H1 (cell line): ENCODE measurements around the gene GET3. TPM values are rescaled to one million over a fixed set of nuclear protein-coding genes. Genes with fewer than 3 reads are reported as not detected.

Experiments used
- ASH2L ChIP-seq: fragments of 200-600, 300-600 bp; sonication (generic); IDR thresholded peaks from one replicate; pipeline ENCODE4 v1.7.1; 2017; ENCODE audit warnings: low read length
- BACH1 ChIP-seq: IDR thresholded peaks from 2 replicates; pipeline ENCODE4 v1.6.1; 2012; ENCODE audit warnings: low read length, improper control_type of control experiment
- CBX5 ChIP-seq: fragments of 300-800, 300-1000 bp; sonication (generic); IDR thresholded peaks from 2 replicates; pipeline ENCODE4 v1.7.1; 2016; ENCODE audit warnings: antibody characterized with exemption, low read length, low read depth
- CEBPB ChIP-seq: IDR thresholded peaks from 2 replicates; pipeline ENCODE4 v1.6.1; 2012; ENCODE audit warnings: low read depth, low read length
- CHD2 ChIP-seq: IDR thresholded peaks from 2 replicates; pipeline ENCODE4 v1.6.1; 2012; ENCODE audit warnings: low read length, improper control_type of control experiment
- EGR1 ChIP-seq: IDR thresholded peaks from 2 replicates; pipeline ENCODE4 v1.6.1; 2011; ENCODE audit warnings: low read depth, low read length, borderline replicate concordance
- FOSL1 ChIP-seq: IDR thresholded peaks from 2 replicates; pipeline ENCODE4 v1.6.1; 2011; ENCODE audit warnings: mild to moderate bottlenecking, low read depth, low read length, moderate library complexity; ENCODE audit not compliant: insufficient read depth
- GTF2F1 ChIP-seq: IDR thresholded peaks from 2 replicates; pipeline ENCODE4 v1.6.1; 2012; ENCODE audit warnings: low read depth, low read length, improper control_type of control experiment, borderline replicate concordance
- POLR2A ChIP-seq, 2 experiments: IDR thresholded peaks; 1 replicate in 1 of 2; 2 replicates in 1 of 2; pipeline ENCODE4 v1.6.1; 2011; ENCODE audit warnings: low read depth in 2 of 2, low read length in 2 of 2, mild to moderate bottlenecking in 2 of 2; ENCODE audit errors: control extremely low read depth in 1 of 2
- RBBP5 ChIP-seq: IDR thresholded peaks from 2 replicates; pipeline ENCODE4 v1.7.1; 2012; ENCODE audit warnings: low read depth, mild to moderate bottlenecking, inconsistent platforms, low read length, moderate library complexity, borderline replicate concordance
- RFX5 ChIP-seq: IDR thresholded peaks from 2 replicates; pipeline ENCODE4 v1.6.1; 2011; ENCODE audit warnings: low read depth, low read length, improper control_type of control experiment, borderline replicate concordance
- SIN3A ChIP-seq, 2 experiments: IDR thresholded peaks in 1 of 2; conservative IDR thresholded peaks in 1 of 2; 2 replicates each; pipeline ENCODE4 v1.6.1; 2011 to 2012; ENCODE audit warnings: low read length in 2 of 2, improper control_type of control experiment in 1 of 2, low read depth in 1 of 2, mild to moderate bottlenecking in 1 of 2
- SP1 ChIP-seq: IDR thresholded peaks from 2 replicates; pipeline ENCODE4 v1.6.1; 2011; ENCODE audit warnings: low read depth, low read length
- TAF7 ChIP-seq: optimal IDR thresholded peaks from 2 replicates; pipeline ENCODE3; 2011; ENCODE audit warnings: low read depth, mild to moderate bottlenecking, inconsistent platforms, low read length, moderate library complexity, borderline replicate concordance
- polyA plus RNA-seq, 7 experiments: library from polyadenylated mRNA; depleted of rRNA in 3 of 7; stranded (reverse) in 5 of 7; unstranded in 2 of 7; fragments of >200 nt in 5 of 7; fragments of 200-250 nt in 2 of 7; gene quantifications; 1 replicate in 5 of 7; 2 replicates in 1 of 7; 4 replicates in 1 of 7; pipeline versions ENCODE4 v1.2.1 to v1.2.3, GENCODE V29; 2011 to 2013; ENCODE audit warnings: missing spikeins in 2 of 7, mixed read lengths in 2 of 7
- total RNA-seq: library from RNA; stranded (reverse); fragmentation: NEBNext Ultra II Directional; extraction: Animal tissue kit (Norgen Biotek cat#: 25700); gene quantifications from 2 replicates; pipeline ENCODE4 v1.2.1, GENCODE V29; 2021
- TF ChIP-seq, protein P1 (sequence below): IDR thresholded peaks from 2 replicates; pipeline ENCODE4 v1.6.1; 2012; ENCODE audit warnings: inconsistent platforms
- TF ChIP-seq, protein P2 (sequence below): IDR thresholded peaks from 2 replicates; pipeline ENCODE4 v1.6.1; 2012; ENCODE audit warnings: low read length, inconsistent platforms

Gene GET3
- total and polyA plus RNA-seq, 2 of the 8 experiments (the other 6 are each of a cell fraction or from before 2014, with no cell fraction given): 105 to 297 TPM

DNA sequence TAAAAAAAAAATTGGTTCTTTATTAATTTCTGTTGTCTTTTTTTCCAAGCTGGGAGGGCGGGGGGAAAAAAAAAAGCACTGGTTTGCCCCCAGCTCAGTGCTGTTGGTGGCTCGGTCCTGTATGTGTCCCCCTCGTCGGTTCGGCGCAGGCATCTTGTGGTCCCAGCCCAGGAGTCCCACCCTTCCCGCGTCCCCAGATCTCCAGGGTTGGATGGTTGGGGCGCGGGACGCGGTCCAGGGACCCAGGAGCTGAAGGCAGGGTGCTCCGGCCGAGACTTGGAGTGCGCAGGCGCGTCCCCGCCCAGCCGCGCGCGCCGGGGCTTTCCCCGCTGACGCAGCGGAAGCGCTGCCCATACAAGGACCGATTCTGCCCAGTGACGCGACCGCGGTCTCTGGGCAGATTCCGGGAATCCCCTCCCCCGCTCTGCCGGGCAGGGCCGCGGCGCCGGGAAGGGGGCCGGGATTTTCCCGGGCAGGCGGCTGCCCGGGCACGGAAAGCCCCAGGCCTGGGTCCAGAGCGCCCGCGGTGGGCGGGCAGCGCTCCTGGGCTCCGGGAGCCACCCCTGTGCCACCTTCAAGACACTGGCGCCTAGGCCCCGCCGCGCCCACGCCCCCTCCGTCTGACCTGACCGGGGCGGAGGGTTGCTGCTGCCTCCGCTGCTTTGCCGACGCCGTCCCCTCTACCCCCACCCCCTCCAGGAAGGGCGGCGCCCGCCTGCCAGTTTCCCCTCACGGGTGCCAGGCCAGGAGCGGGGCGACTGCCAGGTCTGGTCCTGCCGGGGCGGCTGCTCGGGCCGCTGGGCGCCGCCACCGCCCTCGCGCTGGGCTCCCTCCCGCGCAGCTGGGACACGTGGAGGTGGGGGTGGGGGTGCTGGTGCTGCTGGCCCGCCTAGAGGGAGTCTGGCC lies 56.2 kb downstream of the GET3 start (continued):
- TF ChIP-seq TAF7 (peak; percentile 28), RFX5 (peak; percentile 86; the same call in 1 of the 2 replicates), ASH2L (peak; percentile 73), CEBPB (no peak), SP1 (no peak), CBX5 (no peak), CHD2 (peak; percentile 64), BACH1 (no peak), EGR1 (peak; percentile 43; the same call in 1 of the 2 replicates), POLR2A (IDR thresholded peaks at IDR 0.05; ENCODE audit: control extremely low read depth in 1 of 2, low read depth in 2 of 2, low read length in 2 of 2) (peak; percentile 84 to 88), RBBP5 (no peak; the same call in 1 of the 2 replicates), FOSL1 (peak; percentile 72; the same call in 1 of the 2 replicates), GTF2F1 (no peak), SIN3A (conservative IDR thresholded peaks at IDR 0.05 in 1 of 2, IDR thresholded peaks at IDR 0.05 in 1 of 2; ENCODE audit: low read depth in 1 of 2, low read length in 2 of 2) (peak in 1 of 2 experiments; percentile 46; a peak in 2 of 4 replicates)
- TF ChIP-seq, protein P1, sequence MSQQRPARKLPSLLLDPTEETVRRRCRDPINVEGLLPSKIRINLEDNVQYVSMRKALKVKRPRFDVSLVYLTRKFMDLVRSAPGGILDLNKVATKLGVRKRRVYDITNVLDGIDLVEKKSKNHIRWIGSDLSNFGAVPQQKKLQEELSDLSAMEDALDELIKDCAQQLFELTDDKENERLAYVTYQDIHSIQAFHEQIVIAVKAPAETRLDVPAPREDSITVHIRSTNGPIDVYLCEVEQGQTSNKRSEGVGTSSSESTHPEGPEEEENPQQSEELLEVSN: peak; percentile 94
- TF ChIP-seq, protein P2, sequence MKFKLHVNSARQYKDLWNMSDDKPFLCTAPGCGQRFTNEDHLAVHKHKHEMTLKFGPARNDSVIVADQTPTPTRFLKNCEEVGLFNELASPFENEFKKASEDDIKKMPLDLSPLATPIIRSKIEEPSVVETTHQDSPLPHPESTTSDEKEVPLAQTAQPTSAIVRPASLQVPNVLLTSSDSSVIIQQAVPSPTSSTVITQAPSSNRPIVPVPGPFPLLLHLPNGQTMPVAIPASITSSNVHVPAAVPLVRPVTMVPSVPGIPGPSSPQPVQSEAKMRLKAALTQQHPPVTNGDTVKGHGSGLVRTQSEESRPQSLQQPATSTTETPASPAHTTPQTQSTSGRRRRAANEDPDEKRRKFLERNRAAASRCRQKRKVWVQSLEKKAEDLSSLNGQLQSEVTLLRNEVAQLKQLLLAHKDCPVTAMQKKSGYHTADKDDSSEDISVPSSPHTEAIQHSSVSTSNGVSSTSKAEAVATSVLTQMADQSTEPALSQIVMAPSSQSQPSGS: no peak
